K562 (cell line): ENCODE data around the gene ANKRD13B. TPM values are rescaled to one million over a fixed set of nuclear protein-coding genes. Genes with fewer than 3 reads are reported as not detected.

Experiments used
- ETV6 ChIP-seq, 3 experiments: fragments of 150-350 bp in 1 of 3; sonication (generic) in 1 of 3; formaldehyde crosslinking in 1 of 3; IDR thresholded peaks; 2 replicates each; pipeline versions ENCODE4 v1.6.1 to v1.8.0; 2014 to 2022; ENCODE audit warnings: borderline replicate concordance in 2 of 3, low read depth in 2 of 3, antibody characterized with exemption in 1 of 3, low read length in 1 of 3, mild to moderate bottlenecking in 1 of 3, missing genetic modification reagents in 1 of 3
- HDGF ChIP-seq: fragments of 450-650 bp; IDR thresholded peaks from 2 replicates; pipeline ENCODE4 v1.6.1; 2016
- MIER1 ChIP-seq: fragments of 450-650 bp; IDR thresholded peaks from 2 replicates; pipeline ENCODE4 v1.6.1; 2016; ENCODE audit warnings: antibody characterized with exemption, mild to moderate bottlenecking, low read depth
- NCOA1 ChIP-seq: fragments of 450-650 bp; IDR thresholded peaks from 2 replicates; pipeline ENCODE4 v1.6.1; 2016; ENCODE audit warnings: low read depth
- TEAD1 ChIP-seq, 2 experiments: fragments of 450-650 bp in 1 of 2; sonication (generic) in 1 of 2; formaldehyde crosslinking; IDR thresholded peaks; 2 replicates each; pipeline versions ENCODE4 v1.4.0 to v1.8.0; 2020 to 2022; ENCODE audit warnings: mild to moderate bottlenecking in 2 of 2, missing genetic modification reagents in 1 of 2
- ZC3H4 ChIP-seq: sonication (generic); formaldehyde crosslinking; IDR thresholded peaks from 2 replicates; pipeline ENCODE4 v1.9.0; 2021; ENCODE audit warnings: missing genetic modification reagents, borderline replicate concordance
- polyA plus RNA-seq, 8 experiments: library from polyadenylated mRNA; depleted of rRNA in 4 of 8; stranded (reverse) in 5 of 8; unstranded in 3 of 8; fragments of >200 nt; fragmentation: Nextera tagmentation in 2 of 8; fragmentation: Illumina TruSeq in 1 of 8; extraction: Ambion mirVana in 2 of 8; extraction: Trizol in 1 of 8; gene quantifications; 2 replicates each; pipeline versions ENCODE4 v1.2.1 to v1.2.3, GENCODE V29; 2011 to 2014; ENCODE audit warnings: inconsistent platforms in 1 of 8, missing spikeins in 1 of 8
- total RNA-seq, 7 experiments: library from RNA; depleted of rRNA in 6 of 7; stranded (reverse); fragments of >200 nt in 6 of 7; fragmentation: Illumina TruSeq in 2 of 7; extraction: Trizol in 2 of 7; gene quantifications; 2 replicates each; pipeline versions ENCODE4 v1.2.1 to v1.2.3, GENCODE V29; 2011 to 2021; ENCODE audit warnings: low replicate concordance in 1 of 7
- TF ChIP-seq, protein P1 (sequence below): fragments of 150-350 bp; conservative IDR thresholded peaks from 2 replicates; pipeline ENCODE4 v1.6.1; 2014; ENCODE audit warnings: low read length

Gene ANKRD13B
- total and polyA plus RNA-seq, 9 of the 15 experiments (the other 6 are each of a cell fraction or from before 2014, with no cell fraction given): 0.15 to 28.1 (median 4.6) TPM

DNA sequence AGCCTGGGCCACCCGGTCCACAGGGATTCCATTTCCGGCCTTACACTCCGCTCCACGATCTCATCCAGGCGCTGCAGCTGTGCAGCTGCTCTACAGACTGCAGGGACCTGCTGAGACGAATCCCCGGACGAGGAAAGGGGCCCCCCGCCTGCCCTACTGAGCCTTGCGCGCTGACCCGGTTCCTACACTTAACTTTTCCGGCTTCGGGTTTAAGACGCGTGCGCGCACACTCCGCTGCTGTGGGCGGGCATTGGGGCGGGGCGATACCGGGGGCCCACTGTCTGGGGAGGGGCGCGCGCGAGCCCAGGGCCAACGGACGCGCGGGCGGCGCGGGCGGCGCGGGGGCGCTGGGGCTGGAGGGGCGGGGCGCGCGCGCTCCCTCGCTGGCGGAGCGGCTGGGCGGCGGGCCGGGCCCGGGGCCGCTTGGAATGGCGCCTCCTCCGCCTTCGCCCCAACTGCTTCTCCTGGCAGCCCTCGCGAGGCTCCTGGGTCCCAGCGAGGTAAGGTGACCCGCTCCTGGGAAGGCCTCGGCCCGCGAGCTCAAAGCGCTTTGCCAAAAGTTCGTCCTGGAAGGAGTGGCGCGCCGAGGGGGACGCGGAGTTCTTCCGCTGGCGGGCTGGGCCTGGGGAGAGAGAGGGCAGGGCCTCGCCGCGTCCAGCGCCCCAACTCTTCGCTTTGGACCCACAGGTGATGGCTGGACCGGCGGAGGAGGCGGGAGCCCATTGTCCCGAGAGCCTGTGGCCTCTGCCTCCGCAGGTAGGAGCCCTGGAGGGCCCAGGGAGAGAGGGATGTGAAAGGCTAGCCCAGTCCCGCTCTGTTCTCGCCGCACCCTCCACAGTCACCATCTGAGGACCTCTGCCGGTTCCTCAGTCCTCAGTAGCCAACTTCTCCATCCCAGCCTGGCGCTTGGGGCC lies 24.3 kb upstream of the ANKRD13B start, which contains the start of gene TP53I13 (continued):
- TF ChIP-seq, protein P1, sequence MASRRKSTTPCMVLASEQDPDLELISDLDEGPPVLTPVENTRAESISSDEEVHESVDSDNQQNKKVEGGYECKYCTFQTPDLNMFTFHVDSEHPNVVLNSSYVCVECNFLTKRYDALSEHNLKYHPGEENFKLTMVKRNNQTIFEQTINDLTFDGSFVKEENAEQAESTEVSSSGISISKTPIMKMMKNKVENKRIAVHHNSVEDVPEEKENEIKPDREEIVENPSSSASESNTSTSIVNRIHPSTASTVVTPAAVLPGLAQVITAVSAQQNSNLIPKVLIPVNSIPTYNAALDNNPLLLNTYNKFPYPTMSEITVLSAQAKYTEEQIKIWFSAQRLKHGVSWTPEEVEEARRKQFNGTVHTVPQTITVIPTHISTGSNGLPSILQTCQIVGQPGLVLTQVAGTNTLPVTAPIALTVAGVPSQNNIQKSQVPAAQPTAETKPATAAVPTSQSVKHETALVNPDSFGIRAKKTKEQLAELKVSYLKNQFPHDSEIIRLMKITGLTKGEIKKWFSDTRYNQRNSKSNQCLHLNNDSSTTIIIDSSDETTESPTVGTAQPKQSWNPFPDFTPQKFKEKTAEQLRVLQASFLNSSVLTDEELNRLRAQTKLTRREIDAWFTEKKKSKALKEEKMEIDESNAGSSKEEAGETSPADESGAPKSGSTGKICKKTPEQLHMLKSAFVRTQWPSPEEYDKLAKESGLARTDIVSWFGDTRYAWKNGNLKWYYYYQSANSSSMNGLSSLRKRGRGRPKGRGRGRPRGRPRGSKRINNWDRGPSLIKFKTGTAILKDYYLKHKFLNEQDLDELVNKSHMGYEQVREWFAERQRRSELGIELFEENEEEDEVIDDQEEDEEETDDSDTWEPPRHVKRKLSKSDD: no peak
- TF ChIP-seq NCOA1: no peak
- no peak for TF ChIP-seq ZC3H4 (CRISPR knock-in tag)
- TF ChIP-seq HDGF: no peak
- TF ChIP-seq MIER1: no peak
- TF ChIP-seq TEAD1 (CRISPR knock-in tag; IDR thresholded peaks at IDR 0.05): no peak
- TF ChIP-seq ETV6 (IDR thresholded peaks at IDR 0.05; ENCODE audit: borderline replicate concordance in 1 of 2, low read depth in 2 of 2, low read length in 1 of 2): no peak
- no peak for TF ChIP-seq ETV6 (CRISPR knock-in tag; IDR thresholded peaks at IDR 0.05; ENCODE audit: borderline replicate concordance)
